T1000 (cell line): Measurements from ENCODE around the gene CHCT1.
A peak's percentile ranks its signal among the peaks of the same experiment; 100 is the strongest.
"Not testable (repeated sequence)": the region's sequence is repeated elsewhere in the genome, so short reads cannot be mapped to it uniquely, and the experiment has no call there.

Experiments used
- DNase-seq: peaks from one replicate; lab custom pipeline; 2025; ENCODE audit warnings: mixed read lengths; lab: John Stamatoyannopoulos, UW

CHCT1 gene

DNA sequence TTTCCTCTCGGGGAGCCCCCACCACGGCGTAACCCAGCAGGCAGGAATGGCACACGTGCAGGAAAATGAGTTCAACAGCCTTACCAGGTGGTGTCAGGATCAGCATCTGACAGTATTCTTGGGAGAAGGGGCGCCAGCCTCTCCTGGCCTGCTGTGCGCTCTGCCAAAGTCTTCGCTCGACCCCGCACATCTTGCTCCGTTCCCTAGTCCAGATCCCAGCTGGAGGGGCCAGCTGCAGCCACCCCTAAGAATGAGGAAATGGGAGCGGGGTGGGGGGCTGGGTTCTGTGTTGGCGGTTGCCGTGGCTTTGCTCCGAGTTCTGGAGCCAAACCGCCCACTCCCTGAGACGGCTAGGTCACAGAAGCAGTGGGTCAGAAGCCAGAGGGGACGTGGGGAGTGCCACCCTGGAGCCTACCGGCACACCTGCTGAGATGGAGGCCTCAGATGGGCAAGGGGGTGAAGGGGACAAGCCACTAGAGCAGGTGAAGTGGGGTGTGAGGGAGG lies at the start of gene CHCT1:
Gene CHCT1 (plus strand): TSS at position 328 of the 504 bp plus-strand sequence. CDS start 104 bp downstream, at position 432.
- DNase-seq: no peak

DNA sequence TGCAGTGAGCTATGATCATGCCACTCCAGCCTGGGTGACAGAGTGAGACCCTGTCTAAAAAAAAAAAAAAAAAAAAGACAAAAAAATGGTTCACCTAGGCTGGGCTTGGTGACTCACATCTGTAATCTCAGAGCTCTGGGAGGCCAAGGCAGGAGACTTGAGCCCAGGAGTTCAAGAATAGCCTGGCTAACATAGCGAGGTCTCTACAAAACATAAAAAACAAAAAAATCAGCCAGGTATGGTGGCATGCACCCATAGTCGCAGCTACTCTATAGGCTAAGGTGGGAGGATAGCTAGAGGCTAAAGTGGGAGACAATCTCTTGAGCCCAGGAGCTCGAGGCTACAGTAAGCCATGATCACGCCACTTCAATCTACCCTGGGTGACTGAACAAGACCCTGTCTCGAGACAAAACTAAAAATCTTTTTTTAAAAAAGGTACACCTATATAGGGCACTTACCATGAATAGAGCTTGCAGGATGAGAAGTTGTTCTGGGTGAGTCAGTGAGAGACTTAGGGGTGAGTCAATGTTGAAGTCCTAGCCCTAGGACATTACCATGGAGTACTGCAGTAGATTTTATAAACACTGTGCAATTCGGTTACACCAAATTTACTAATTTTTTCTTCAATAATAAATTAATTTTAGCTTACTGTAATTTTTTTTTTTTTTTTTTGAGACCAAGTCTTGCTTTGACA lies 49.4 kb upstream of the CHCT1 start:
- DNase-seq: peak; percentile 59

GRCh38 chr17:60378187-60378586 lies 44.1 kb upstream of the CHCT1 start:
- DNase-seq: not testable (repeated sequence)

DNA sequence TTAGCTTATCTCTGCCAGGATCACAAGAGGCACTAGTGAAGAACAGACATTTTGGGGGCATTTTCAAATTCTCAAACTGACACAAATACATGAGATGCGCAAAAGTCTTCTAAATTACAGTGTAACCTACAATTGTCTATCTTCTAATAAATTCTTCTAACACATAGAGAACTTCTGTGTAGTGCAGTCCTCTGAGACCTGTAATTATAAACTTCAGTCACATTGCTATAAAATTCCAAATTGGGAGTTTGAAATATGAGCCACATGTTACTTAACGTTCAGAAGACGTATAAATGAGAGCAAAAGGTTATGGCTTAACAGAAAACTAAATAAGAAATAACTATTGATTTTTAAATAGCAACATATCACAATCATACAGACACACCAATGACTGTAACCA lies 42.8 kb upstream of the CHCT1 start:
- not testable (repeated sequence) for DNase-seq

DNA sequence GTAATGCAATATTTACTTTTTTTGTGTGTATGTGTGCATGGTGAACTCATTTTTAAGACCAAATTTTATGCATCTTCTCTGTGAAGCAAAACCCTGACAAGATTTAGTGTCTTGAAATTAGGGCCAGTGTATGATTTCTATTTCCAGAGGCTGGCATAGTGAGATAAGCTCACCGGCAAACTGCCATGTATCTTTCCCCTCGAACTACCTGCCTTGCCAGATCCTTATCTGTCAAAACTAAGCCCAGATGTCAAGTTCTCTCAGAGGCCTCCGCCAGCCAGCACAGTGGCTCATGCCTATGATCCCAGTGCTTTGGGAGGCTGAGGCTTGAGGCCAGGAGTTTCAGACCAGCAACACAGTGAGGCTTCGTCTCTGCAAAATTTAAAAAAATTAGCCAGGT lies 40.3 kb upstream of the CHCT1 start:
- DNase-seq: no peak

DNA sequence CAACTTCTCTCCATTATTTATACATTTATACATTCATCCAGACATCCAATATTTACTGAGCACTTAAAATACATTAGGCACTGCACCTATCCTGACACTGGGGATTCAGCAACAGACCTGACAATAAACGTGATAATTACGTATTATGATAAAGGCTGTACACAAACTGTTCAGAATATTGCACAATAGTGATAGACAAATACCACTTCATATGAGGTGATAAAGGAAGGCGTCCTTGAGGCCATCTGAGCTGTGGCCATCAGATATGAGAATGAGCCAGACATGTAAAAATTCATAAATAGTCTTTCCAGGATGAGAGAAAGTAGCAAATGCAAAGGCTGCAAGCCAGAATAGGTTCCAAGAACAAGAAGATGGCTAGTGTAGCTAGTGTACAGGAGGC lies 38.9 kb upstream of the CHCT1 start:
- no peak for DNase-seq

DNA sequence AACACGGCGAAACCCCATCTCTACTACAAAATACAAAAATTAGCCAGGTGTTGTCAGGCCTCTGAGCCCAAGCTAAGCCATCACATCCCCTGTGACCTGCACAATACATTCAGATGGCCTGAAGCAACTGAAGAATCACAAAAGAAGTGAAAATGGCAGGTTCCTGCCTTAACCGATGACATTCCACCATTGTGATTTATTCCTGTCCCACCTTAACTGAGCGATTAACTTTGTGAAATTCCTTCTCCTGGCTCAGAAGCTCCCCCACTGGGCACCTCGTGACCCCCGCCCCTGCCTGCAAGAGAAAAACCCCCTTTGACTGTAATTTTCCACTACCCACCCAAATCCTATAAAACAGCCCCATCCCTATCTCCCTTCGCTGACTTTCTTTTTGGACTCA lies 37.4 kb upstream of the CHCT1 start:
- DNase-seq: not testable (repeated sequence)

DNA sequence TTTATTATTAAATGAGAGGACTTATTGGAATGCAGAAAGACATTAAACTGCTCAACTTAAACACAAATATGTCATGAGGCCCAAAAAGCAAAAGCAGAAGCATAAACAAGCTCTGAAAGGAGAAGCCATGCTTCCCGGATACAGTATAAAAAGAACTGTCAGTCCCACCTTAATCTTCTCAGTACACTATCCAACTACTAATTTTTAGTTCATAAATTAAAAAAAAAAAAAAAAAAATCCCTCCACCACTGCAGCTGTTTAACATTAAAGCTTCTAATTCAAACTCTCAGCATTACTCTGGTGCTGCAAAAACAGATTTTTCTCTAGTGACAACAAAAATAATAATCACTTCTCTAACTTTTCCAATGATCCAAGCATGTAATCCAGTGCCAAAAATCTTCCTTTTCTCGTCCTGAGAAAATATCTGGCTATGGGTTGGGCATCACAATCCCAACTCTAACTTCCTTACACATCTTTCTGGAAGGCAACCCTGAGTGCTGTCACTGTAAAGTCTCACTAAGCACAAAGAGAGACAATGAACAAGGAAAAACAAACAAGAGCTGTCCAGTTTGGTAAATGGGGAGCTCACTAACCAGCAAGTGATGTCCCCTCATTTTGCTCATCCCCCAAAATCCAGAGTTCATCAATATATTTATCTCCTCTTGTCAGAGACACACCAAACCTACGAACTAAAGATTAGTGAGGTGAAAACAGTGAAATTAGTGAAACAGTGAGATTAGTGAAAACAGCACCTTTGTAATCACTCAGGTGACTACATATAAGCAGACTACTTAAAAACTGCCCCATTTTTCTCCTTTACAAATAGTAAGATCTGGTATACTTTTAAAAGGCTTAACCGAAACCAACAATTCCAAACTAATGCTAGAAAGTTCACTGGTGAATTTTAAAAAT lies 35.9 kb upstream of the CHCT1 start:
- no peak for DNase-seq

DNA sequence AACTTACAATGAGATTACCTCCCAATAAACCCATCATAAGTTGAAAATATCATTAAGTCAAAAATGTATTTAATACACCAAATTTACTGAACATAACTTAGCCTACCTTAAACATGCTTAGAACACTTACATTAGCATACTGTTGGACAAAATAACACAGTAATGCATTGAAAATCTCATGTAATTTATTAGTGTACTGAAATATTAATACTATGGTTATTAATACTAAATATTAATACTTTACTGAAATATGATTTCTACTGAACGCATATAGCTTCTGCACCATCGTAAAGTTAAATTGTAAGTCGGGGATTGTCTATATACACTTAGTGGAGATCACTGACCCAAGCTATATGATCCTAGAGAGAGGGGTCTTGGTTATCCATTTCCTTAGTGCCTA lies 34.6 kb upstream of the CHCT1 start:
- no peak for DNase-seq

DNA sequence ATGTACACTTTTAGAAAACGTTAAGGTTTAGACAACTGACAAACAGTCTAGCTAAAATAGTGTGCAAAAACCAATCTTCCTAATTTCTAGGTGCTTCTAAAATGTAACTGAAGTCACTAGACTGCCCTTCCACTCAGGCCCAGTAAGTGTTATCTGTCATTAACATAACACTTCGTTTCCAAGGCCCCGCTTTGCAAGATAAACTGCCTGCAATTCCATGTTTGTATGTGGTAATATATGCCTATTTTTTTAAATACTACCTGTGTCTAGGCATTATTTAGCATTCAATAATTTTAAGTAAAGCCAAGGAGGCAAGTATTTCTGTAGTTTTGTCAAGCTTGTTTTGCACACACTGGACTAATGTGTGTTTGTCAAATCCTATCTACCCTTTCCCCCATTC lies 33.5 kb upstream of the CHCT1 start:
- DNase-seq: no peak

DNA sequence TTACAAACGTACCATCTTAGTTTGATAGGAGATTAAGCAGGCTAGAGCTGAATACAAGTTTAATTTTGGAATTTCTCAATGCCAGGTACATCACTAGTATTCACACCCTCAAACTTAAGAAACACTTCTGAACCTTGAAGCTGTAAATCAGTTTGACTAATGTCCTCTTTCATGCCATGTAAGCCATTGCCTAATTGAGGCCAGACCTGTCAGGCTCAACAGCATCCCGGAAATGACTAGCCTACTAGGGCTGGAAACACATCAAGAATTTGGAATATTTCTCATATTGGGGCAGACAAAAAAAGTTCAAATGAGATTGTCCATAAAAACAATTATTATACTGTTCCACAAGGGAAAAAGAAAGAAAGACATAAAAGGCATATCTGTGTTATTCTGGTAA lies 32.1 kb upstream of the CHCT1 start:
- DNase-seq: no peak

GRCh38 chr17:60390925-60391470 lies 31.3 kb upstream of the CHCT1 start:
- DNase-seq: no peak

DNA sequence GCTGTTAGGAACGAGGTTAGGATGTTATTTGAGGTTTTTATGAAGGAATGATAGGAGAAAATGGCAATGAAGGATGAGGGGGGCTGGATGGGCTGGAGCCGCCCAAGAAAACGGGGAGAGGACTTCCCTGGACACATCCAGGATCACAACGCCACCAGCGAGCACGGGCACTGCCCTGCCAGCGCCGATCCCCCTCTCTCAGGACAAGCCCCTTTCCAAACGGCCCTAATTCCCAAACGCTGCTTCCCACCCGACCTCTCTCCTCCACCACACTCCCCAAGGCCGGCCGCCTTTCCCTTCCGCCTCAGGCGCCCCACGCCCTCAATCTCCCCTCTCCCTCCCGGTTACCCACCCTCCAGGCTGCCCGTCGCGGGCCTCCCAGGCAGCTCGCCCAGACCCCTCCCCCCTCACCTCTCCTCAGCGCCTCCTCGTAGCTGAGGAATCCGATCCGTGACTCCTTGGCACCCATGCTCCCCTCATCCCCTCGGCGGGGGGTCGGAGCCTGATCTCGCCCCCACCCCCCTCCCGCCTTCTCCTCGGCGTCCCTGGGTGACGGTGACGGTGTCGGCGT lies 30.7 kb upstream of the CHCT1 start:
- no peak for DNase-seq

DNA sequence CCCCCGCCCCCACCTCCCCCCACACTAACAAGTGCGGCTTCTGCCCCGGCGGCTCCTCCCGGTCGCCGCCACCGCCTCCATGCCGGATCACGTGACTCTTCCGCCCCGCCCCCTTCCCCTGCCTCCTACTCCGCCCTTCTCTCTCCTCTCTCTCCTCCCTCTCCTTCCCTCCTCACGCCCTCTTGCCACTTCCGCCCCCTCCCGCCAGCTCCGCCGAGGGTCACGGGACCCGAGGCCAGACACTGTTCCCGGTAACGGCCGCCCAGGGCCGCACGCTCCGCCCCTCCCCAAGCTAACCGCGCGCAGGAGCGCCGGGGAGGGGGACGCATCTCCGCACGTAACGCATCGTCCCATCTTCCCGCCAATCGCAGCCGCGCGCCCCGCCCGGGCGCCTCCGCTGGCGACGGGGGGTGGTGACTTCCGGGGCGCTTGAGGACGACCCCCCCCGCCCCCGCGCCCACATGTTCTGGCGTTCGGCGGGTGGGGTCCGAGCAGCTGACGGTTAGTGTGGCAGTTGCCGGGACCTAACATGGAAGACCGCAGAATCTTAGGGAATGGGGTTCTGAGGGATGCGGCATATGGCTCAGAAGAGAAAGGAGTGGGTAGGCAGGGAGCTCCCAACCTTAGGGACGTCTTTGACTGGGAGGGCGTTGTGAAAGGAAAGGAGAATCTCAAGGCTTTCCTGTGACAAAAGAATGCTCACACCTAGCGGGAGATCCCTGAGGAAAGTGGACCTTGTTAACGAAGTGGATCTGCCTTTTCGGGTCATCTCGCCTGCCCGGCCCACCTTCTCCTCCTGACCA lies 30.0 kb upstream of the CHCT1 start, which contains the start of gene USP32:
Gene USP32 (minus strand): TSS at position 92 of the 803 bp plus-strand sequence. CDS start 194 bp downstream, outside the sequence.
- peak; percentile 99 for DNase-seq

DNA sequence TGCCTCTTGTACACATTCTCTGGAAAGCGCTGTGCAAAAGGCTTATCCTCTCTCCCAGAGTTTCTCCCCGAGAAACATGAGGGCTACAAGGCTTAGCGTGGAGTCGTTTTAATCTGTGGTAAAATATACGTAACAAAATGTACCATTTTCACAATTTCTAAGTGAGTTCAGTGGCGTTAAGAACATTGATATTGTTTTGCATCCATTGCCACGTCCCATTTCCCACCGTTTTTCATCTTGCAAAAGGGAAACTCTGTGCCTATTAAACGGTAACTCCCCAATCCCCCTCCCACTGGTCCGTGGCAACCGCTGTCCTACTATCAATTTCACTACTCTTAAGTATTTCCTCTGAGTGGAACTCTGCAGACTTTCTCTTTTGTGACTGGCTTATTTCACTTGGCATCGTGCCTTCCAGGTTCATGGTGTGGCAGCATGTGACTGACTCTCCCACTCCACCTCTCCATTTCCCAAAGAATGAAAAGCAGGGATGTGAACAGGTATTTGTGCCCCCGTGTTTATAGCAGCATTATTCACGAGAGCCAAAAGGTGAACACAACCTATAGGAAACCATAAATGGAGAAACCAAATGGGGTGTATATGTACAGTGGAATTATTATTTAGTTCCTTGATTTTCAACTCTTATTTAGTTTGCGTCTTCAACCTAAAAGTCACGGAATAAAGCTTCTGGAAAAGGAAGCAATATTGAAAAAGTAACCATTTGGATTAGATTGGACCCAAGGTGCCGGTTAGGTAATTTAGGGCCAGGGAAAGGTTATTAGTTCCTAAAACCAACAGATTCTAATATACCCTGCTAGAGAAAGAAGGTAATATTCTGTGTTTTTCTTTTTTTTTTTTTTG lies 29.2 kb upstream of the CHCT1 start:
- DNase-seq: no peak

DNA sequence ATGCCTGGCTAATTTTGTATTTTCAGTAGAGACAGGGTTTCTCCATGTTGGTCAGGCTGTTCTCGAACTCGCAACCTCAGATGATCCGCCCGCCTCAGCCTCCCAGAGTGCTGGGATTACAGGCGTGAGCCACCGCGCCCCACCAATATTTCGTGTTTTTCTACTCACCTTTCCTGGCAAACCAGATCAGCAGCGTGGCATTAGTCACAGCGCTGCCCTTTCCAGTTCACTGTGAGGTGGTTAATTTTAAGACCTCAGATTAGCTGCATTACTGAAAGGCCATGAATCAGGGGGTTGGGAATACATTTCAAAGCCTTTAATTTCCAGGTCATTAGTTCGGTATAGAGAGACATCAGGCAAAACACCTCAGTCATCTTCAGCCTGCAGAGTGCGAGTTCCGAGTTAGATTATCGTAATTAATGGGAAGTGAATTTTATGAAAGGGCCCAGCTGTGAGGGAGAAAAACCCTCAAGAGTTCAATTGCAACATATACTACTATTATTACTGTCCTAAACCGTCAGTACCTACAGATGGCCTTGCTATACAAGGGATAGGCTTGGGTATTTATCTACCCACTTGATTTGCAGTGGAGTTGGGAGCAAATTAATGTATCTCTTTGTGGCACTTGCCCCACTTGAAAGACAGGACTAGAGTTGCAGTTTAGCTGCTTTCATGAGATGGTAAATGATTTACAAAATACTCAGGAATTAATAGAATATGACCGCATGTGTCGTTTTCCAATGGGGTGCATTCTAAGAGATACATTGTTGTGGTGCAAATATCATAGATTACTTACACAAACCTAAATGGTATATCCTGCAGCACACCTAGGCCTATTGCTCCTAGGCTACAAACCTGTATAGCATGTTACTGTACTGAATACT lies 28.2 kb upstream of the CHCT1 start:
- no peak for DNase-seq

GRCh38 chr17:60395508-60396065 lies 26.7 kb upstream of the CHCT1 start:
- DNase-seq: no peak

- no peak for DNase-seq
Measured at GRCh38 chr17:60396412-60396811, 25.9 kb upstream of the CHCT1 start.
